Measurements from ENCODE around the gene RBM7.
A peak's percentile ranks its signal among the peaks of the same experiment; 100 is the strongest.

Gene RBM7

DNA sequence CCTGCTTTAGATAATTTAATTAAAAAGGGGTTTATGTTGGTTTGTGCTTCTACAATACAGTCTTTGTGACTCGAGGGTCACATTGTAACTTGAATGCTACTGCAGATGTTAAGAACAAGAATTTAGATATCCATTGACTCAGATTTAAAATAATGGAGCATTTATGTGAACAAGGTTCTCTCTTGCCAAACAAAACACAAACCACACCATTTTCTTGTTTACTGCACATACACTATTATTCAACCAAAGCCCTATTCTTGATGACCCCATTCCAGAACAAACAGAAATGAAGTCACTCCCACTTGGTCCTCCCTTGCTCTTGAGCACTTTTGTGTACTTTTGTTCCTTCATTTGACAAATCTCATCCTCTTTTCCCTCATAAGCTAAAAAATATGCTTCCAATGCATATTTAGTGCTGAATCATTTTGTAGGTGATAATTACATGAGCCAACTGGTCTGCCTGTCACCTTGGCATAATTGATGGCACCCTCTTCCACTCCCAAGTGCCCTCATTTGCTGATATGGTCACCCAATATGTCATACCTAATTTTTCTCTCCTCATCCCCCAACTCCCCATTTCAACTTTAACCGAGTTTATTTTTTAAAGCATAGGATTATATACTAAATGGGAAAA, 3.0 kb upstream of the RBM7 start:
- DNase-seq, result no peak

DNA sequence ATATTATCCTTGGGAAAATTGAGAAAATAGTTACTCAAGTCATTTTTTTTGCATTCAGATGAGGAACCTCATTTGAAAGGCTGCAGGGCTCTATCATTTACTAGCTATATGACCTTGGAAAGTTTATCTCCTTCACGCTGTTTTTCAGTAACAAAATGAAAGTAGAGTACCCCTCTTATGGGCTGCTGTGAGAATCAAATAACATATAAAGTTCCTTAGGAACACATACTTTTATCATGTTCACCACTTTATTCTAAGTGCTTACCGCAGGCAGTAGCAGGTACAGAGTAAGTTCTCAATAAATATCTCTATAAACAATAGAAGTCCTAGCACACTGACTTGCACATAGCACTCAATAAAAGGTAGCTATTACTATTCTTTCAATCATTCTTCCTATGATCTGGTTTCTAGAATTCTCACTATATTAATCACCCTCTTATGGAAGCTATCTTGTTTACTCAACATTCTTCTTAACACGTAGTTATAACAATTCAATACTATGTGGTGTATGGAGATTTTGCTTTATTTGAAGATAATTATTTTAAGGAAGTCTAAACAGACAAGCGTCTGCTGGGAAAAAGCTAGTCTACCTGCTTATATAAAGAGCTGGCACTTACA, 2.1 kb upstream of the RBM7 start:
- DNase-seq, result no peak

DNA sequence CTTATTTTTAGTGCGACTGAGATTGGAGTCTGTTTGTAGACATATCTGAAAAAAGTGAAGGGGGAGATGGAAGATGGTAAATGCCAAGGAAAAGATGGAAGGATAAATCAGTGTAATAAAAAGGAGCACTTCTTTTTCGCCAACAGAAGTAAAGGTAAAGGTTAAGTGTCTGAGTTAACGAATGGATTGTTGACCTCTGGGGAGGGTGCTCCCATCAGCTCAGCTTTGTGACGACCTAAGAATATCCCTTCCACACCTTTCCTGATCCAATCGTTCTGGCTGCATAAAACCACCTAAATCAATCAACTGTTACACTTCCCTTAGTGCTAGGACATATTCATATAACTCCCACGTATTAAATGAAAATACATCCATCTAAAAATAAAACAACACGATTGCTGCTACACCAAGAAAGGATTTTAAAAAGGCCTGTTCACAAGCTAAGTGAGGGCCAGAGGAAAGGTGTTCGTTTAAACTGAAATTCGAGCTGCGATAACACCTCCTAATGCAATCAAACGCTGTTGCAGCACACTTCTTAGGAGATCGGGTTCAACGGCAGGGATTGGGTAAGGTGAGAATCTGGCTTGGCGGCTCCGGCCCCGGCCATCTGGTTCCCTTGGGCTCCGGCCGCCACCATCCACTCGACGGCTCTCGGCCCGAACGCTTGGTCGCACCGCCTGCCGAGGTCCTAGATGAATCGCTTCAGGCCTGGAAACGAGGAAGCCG, 813 bp upstream of the RBM7 start:
- no peak for DNase-seq

GRCh38 chr11:114400915-114401223, 403 bp downstream of the RBM7 start:
- no peak for DNase-seq

DNA sequence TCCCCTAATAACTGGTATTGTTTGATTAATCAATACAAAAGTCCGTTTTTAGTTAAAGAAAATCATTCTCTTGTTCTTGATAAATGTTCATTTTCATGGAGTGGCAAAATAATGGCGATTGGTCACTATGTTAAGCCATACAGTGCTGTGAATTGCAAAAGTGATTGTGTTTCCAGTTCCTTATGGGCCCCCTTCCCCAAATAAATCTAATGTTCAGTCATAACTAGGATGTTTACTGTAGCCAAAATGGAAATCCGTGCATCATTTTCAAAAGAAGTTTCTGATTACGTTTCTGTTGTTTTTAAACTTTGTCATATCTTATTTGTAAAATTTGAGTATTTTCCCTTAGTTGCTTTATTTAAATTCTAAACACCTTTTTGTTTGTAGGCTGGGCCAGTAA, 845 bp downstream of the RBM7 start:
- no peak for DNase-seq

DNA sequence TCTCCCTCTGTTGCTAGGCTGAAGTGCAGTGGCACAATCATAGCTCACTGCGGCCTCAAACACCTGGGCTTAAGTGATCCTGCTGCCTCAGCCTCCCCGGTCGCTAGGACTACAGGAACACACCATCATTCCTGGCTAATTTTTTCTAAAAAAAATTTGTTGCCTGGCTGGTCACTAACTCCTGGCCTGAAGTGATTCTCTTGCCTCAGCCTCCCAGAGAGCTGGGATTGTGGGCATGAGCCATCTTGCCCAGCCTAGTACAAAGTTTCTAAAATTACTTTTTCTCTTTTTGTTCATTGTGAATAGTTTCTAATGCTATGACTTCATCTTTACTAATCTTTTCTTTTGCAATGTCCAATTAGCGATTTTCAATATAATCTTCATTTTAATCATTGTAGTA, 12.5 kb downstream of the RBM7 start:
- no peak for DNase-seq

DNA sequence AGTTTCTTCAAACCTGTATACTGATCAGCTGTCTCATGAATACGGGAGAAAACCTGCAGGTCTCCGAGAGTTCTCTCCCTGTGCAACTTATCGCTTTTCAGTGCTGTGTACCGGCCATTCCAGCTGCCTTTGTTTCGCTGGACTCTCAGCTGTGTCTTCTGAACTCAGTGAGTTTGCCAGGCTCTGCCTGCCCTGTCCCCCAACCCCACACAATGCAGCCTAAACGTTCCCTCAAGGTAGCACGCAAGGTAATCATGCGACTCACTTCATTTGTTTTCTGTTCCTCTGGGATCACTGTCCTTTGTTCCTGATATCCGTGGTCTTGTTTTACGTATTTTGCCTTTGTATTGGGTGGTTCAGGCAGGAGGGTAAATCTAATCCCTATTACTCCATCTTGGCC, 13.5 kb downstream of the RBM7 start:
- no peak for DNase-seq

GRCh38 chr11:114416441-114416961, 16.0 kb downstream of the RBM7 start:
- peak; percentile 76 for DNase-seq

GRCh38 chr11:114426280-114426679, 25.8 kb downstream of the RBM7 start:
- DNase-seq, result no peak

- DNase-seq, result no peak
Measured at GRCh38 chr11:114430290-114430689, 29.8 kb downstream of the RBM7 start.

GRCh38 chr11:114432893-114433292, 32.4 kb downstream of the RBM7 start:
- DNase-seq, result no peak

GRCh38 chr11:114433376-114433775, 32.9 kb downstream of the RBM7 start:
- DNase-seq, result no peak

GRCh38 chr11:114438303-114438702, 37.8 kb downstream of the RBM7 start:
- DNase-seq, result no peak

DNA sequence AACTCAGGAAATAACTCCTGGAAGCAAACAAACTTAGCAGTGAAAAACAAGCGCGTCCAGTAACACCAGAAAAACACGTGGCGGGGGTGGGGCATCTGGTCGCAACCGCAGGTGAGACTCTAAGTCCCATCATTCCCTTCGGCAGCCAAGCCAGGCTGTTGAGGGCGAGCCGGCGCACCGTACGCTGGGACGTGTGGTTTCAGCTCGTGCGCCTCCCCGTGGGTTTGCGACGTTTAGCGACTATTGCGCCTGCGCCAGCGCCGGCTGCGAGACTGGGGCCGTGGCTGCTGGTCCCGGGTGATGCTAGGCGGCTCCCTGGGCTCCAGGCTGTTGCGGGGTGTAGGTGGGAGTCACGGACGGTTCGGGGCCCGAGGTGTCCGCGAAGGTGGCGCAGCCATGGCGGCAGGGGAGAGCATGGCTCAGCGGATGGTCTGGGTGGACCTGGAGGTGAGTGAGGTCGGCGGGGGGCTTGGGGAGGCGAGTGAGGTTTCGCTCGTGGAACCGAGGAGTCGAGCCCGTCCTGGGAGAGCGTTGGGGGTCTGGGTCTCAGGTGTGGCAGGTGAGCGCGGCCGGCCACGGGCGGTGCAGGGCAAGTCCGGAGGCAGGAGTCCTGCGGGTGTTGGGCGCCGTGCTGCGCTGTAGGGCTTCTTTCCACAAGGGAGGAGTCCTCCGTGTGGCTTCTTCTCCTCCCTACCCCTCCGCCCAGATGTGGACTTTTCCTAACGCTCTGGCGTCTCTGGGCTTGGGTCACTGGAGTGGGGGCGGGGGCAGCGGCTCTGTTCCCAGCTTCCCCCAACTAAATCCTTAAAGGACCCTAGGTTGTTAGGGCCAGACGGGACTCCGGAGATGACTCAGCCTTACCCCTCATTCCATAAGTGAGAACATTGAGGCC, 39.0 kb downstream of the RBM7 start, which contains the start of gene REXO2:
TSS of gene REXO2 (plus strand) at position 239 of the 892 bp plus-strand sequence. CDS start at position 301, 62 bp downstream.
- peak; percentile 95 for DNase-seq

DNA sequence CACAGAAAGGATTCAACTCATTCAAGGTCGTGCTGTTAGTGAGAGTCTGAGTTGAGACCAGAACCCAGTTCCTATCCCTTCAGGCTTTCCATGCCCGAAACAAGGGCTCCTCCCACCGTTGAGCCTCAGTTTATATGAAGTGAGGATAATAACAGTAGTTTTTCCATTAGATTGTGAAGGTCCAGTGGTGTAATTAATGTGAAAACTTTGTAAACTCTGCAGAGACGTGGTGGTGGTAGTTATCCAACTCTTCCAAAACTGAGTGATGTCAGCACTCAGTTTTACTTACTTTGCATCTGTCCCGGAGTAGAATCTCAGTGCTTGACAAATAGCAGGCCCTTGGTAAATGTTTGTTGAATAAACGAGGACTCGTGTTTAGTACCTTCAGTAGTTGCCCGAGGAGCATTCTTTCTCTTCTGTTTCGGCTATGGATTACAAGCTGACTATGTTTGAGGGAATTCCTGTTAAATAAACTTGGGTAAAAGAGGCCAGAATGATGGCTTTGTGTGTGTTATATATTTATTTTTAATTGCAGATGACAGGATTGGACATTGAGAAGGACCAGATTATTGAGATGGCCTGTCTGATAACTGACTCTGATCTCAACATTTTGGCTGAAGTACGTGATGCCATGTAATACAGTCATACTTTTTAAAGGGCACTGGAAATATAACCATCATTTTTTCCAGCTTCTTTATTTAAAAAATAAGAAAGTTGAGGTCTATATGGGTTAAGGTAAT, 39.8 kb downstream of the RBM7 start:
- DNase-seq, result peak; percentile 10

- no peak for DNase-seq
Measured at GRCh38 chr11:114440971-114441763, 40.7 kb downstream of the RBM7 start.

GRCh38 chr11:114441921-114442320, 41.5 kb downstream of the RBM7 start:
- no peak for DNase-seq

DNA sequence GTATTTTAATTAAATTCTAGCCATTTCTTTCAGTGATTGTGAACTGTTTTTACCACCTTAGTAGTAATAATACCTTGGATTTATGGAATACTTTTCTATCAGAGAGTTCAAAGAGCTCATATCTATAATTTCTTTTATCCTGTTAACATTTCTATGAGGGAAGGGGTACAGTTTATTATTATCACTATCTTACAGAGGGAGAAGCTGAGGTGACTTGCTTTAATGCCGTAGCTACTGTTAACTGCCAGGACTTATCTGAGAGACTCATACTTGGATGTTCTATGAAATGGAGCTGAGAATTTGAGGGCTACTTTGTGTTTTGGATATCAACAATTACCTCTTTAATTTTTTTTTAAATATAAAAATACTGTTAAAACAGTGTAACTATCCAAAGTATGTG, 42.1 kb downstream of the RBM7 start:
- DNase-seq, result no peak

DNA sequence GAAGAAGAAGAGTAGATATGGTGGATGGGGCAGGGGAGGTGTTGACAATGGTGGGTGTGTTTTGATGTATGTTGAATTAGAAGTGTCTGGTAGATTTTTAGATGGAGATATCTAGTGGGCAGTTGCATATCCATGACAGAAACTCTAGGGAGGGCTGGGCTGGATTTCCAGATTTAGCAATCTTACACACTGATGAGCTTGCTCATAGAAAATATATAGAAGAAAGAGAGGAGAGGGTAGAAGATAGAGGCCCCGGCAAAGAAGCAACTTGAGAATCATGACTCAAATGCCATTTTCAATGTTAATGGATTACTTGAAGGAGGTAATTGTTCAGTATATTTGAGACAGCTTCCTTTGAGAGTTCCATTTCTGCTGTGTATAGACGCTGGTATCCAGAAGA, 47.0 kb downstream of the RBM7 start:
- peak; percentile 29 for DNase-seq

DNA sequence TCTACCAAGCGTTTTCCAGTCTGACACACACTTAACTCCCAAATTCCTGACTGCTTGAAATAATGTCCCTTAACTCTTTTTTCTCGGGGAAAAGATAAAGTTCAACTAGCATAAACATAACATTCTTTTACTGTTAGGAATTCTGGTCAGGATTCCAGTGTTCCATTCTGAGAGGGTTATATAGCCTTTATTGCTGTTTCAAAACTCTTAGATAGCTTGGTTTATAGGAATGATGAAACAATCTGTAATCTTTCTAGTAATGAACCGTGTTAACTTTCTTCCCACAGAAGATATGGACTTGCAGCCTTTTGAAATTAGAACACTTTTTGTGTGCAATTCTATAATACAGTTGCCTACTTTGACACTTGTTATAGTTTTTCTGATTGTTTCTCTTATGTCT, 47.4 kb downstream of the RBM7 start:
- peak; percentile 88 for DNase-seq

Measured in fibroblast of skin of abdomen (primary cell).